ENCODE results near the gene BTBD6.

Gene BTBD6

GRCh38 chr14:105211086-105211757 lies 37.1 kb upstream of the BTBD6 start:
- DNase-seq (ENCODE audit: low read depth), result no peak

GRCh38 chr14:105211758-105212089 lies 36.6 kb upstream of the BTBD6 start:
- DNase-seq (ENCODE audit: low read depth), result no peak

GRCh38 chr14:105212541-105213300 lies 35.6 kb upstream of the BTBD6 start:
- no peak for DNase-seq (ENCODE audit: low read depth)

- DNase-seq (ENCODE audit: low read depth), result no peak
Observed at GRCh38 chr14:105213361-105213760, 35.0 kb upstream of the BTBD6 start.

- no peak for DNase-seq (ENCODE audit: low read depth)
Observed at GRCh38 chr14:105214324-105214915, 33.9 kb upstream of the BTBD6 start.

- DNase-seq (ENCODE audit: low read depth), result no peak
Observed at GRCh38 chr14:105215602-105216001, 32.7 kb upstream of the BTBD6 start.

- DNase-seq (ENCODE audit: low read depth), result no peak
Observed at GRCh38 chr14:105216490-105217247, 31.7 kb upstream of the BTBD6 start.

GRCh38 chr14:105217774-105218173 lies 30.6 kb upstream of the BTBD6 start:
- no peak for DNase-seq (ENCODE audit: low read depth)

- no peak for DNase-seq (ENCODE audit: low read depth)
Observed at GRCh38 chr14:105218611-105219010, 29.7 kb upstream of the BTBD6 start.

- no peak for DNase-seq (ENCODE audit: low read depth)
Observed at GRCh38 chr14:105219043-105219612, 29.2 kb upstream of the BTBD6 start.

GRCh38 chr14:105219753-105220152 lies 28.6 kb upstream of the BTBD6 start:
- DNase-seq (ENCODE audit: low read depth), result no peak

GRCh38 chr14:105220699-105221597 lies 27.4 kb upstream of the BTBD6 start:
- no peak for DNase-seq (ENCODE audit: low read depth)

- no peak for DNase-seq (ENCODE audit: low read depth)
Observed at GRCh38 chr14:105221598-105222178, 26.6 kb upstream of the BTBD6 start.

GRCh38 chr14:105223260-105223659 lies 25.1 kb upstream of the BTBD6 start:
- DNase-seq (ENCODE audit: low read depth), result no peak

- no peak for DNase-seq (ENCODE audit: low read depth)
Observed at GRCh38 chr14:105223770-105224544, 24.4 kb upstream of the BTBD6 start.

- DNase-seq (ENCODE audit: low read depth), result no peak
Observed at GRCh38 chr14:105224845-105225570, 23.3 kb upstream of the BTBD6 start.

- no peak for DNase-seq (ENCODE audit: low read depth)
Observed at GRCh38 chr14:105226198-105226597, 22.1 kb upstream of the BTBD6 start.

GRCh38 chr14:105227346-105227745 lies 21.0 kb upstream of the BTBD6 start:
- no peak for DNase-seq (ENCODE audit: low read depth)

- no peak for DNase-seq (ENCODE audit: low read depth)
Observed at GRCh38 chr14:105228562-105228961, 19.8 kb upstream of the BTBD6 start.

All from EH (cell line).